NCI-H128 (cell line): ENCODE data around the gene ZBTB7C.

ENCODE experiments used
- DNase-seq: peaks from one replicate; lab custom pipeline; 2025; ENCODE audit not compliant: unreplicated experiment; lab: John Stamatoyannopoulos, UW

Gene ZBTB7C

GRCh38 chr18:48219810-48220499, 189.2 kb downstream of the ZBTB7C start:
- DNase-seq, result no peak

- DNase-seq, result no peak
Observed at GRCh38 chr18:48219037-48219809, 190.0 kb downstream of the ZBTB7C start.

- no peak for DNase-seq
Observed at GRCh38 chr18:48218285-48219022, 190.7 kb downstream of the ZBTB7C start.

- no peak for DNase-seq
Observed at GRCh38 chr18:48217258-48218250, 191.6 kb downstream of the ZBTB7C start.

GRCh38 chr18:48216639-48217257, 192.4 kb downstream of the ZBTB7C start:
- DNase-seq, result no peak

GRCh38 chr18:48215876-48216638, 193.1 kb downstream of the ZBTB7C start:
- DNase-seq, result no peak

GRCh38 chr18:48213791-48214190, 195.4 kb downstream of the ZBTB7C start:
- DNase-seq, result no peak

- no peak for DNase-seq
Observed at GRCh38 chr18:48208432-48209140, 200.6 kb downstream of the ZBTB7C start.

- DNase-seq, result no peak
Observed at GRCh38 chr18:48207733-48208132, 201.4 kb downstream of the ZBTB7C start.

GRCh38 chr18:48206887-48207286, 202.3 kb downstream of the ZBTB7C start:
- DNase-seq, result no peak

- DNase-seq, result no peak
Observed at GRCh38 chr18:48203961-48204666, 205.1 kb downstream of the ZBTB7C start.

GRCh38 chr18:48203288-48203945, 205.8 kb downstream of the ZBTB7C start:
- no peak for DNase-seq

- no peak for DNase-seq
Observed at GRCh38 chr18:48202350-48203260, 206.6 kb downstream of the ZBTB7C start.

- DNase-seq, result no peak
Observed at GRCh38 chr18:48202006-48202348, 207.2 kb downstream of the ZBTB7C start.

GRCh38 chr18:48201337-48202005, 207.7 kb downstream of the ZBTB7C start:
- no peak for DNase-seq

- DNase-seq, result no peak
Observed at GRCh38 chr18:48200631-48201336, 208.4 kb downstream of the ZBTB7C start.
